Adrenal gland (tissue), 5 donors: ENCODE data around the gene CDH20.

Experiments used
- POLR2A ChIP-seq, 2 donors: fragments of 450-650 bp; IDR thresholded peaks; one replicate each; pipeline ENCODE4 v1.6.1; 2017; ENCODE audit warnings: antibody characterized with exemption in 2 of 2, mild to moderate bottlenecking in 2 of 2, moderate library complexity in 1 of 2
- TF ChIP-seq, protein P1 (sequence below), 6 experiments: fragments of 450-650 bp in 4 of 6; fragments of 200-600 bp in 2 of 6; sonication (generic) in 1 of 6; IDR thresholded peaks; 1 replicate in 5 of 6; 2 replicates in 1 of 6; pipeline versions ENCODE4 v1.5.1 to v1.8.0; 2016 to 2021; ENCODE audit warnings: antibody characterized with exemption in 6 of 6, mild to moderate bottlenecking in 2 of 6, moderate library complexity in 1 of 6
- donor health status: DM: no; HTN: no; CAD: no.

DNA sequence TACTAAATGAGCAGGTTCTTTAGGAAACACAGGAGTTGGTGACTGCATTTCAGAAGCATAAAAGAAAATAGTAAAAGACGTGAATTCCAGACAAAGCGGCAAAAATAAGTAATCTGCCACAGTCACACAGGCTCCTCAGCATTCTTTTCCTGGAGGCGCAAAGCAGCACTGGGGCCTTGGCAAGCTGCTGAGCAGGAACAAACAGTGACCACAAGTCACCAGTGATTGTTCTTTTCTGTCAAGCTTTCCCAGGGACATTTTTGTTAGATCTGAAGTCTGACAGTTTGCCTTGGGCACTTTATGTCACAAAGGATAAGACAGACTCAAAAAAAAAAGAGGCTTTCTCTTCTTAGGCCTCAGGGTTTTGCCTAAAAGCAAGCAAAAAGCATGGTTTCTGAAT, 216.2 kb downstream of the CDH20 start:
- TF ChIP-seq, protein P1, sequence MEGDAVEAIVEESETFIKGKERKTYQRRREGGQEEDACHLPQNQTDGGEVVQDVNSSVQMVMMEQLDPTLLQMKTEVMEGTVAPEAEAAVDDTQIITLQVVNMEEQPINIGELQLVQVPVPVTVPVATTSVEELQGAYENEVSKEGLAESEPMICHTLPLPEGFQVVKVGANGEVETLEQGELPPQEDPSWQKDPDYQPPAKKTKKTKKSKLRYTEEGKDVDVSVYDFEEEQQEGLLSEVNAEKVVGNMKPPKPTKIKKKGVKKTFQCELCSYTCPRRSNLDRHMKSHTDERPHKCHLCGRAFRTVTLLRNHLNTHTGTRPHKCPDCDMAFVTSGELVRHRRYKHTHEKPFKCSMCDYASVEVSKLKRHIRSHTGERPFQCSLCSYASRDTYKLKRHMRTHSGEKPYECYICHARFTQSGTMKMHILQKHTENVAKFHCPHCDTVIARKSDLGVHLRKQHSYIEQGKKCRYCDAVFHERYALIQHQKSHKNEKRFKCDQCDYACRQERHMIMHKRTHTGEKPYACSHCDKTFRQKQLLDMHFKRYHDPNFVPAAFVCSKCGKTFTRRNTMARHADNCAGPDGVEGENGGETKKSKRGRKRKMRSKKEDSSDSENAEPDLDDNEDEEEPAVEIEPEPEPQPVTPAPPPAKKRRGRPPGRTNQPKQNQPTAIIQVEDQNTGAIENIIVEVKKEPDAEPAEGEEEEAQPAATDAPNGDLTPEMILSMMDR (IDR thresholded peaks at IDR 0.05), result no peak
- TF ChIP-seq POLR2A (IDR thresholded peaks at IDR 0.05), result no peak
